K562 (cell line): ENCODE data around the gene AKR1A1. TPM values are rescaled to one million over a fixed set of nuclear protein-coding genes. Genes with fewer than 3 reads are reported as not detected.
A peak's percentile ranks its signal among the peaks of the same experiment; 100 is the strongest.

ENCODE experiments used
- ARHGAP35 ChIP-seq: fragments of 450-650 bp; IDR thresholded peaks from 2 replicates; pipeline ENCODE4 v1.6.1; 2018; ENCODE audit not compliant: partially characterized antibody
- ARNT ChIP-seq, 2 experiments: fragments of 450-650 bp; IDR thresholded peaks; 2 replicates each; pipeline ENCODE4 v1.6.1; 2016; ENCODE audit warnings: mild to moderate bottlenecking in 1 of 2
- BRCA1 ChIP-seq, 2 experiments: fragments of 450-650 bp in 1 of 2; sonication (generic) in 1 of 2; formaldehyde crosslinking in 1 of 2; IDR thresholded peaks; 2 replicates each; pipeline versions ENCODE4 v1.5.0 to v1.6.1; 2017 to 2020; ENCODE audit warnings: mild to moderate bottlenecking in 1 of 2, missing genetic modification reagents in 1 of 2
- CEBPG ChIP-seq, 3 experiments: fragments of 200-800 bp in 1 of 3; sonication (Bioruptor generic) in 1 of 3; sonication (generic) in 1 of 3; formaldehyde crosslinking in 1 of 3; IDR thresholded peaks in 2 of 3; conservative IDR thresholded peaks in 1 of 3; 2 replicates each; pipeline versions ENCODE4 v1.6.1 to v1.8.0; 2016 to 2022; ENCODE audit warnings: missing compliant biosample characterization in 2 of 3, missing genetic modification characterization in 2 of 3, mild to moderate bottlenecking in 1 of 3, missing genetic modification reagents in 1 of 3
- CREB1 ChIP-seq, 2 experiments: sonication (generic) in 1 of 2; formaldehyde crosslinking in 1 of 2; IDR thresholded peaks; 2 replicates each; pipeline versions ENCODE4 v1.6.1 to v1.8.0; 2012 to 2022; ENCODE audit warnings: inconsistent platforms in 1 of 2, mild to moderate bottlenecking in 1 of 2, missing genetic modification reagents in 1 of 2, moderate library complexity in 1 of 2
- CXXC5 ChIP-seq: fragments of 250-450 bp; sonication (Bioruptor Pico); IDR thresholded peaks from 2 replicates; pipeline ENCODE4 v1.8.0; 2022; ENCODE audit warnings: inconsistent platforms, mild to moderate bottlenecking, moderate library complexity
- FOXJ3 ChIP-seq: sonication (generic); formaldehyde crosslinking; IDR thresholded peaks from 2 replicates; pipeline ENCODE4 v1.4.0; 2020; ENCODE audit warnings: mild to moderate bottlenecking, missing genetic modification reagents
- HCFC1 ChIP-seq: IDR thresholded peaks from 2 replicates; pipeline ENCODE4 v1.6.1; 2012; ENCODE audit warnings: low read depth, low read length, improper control_type of control experiment
- MCM3 ChIP-seq: fragments of 450-650 bp; IDR thresholded peaks from 2 replicates; pipeline ENCODE4 v1.6.1; 2016
- MTA3 ChIP-seq: fragments of 450-650 bp; formaldehyde crosslinking; IDR thresholded peaks from 2 replicates; pipeline ENCODE4 v1.6.1; 2017; ENCODE audit warnings: mild to moderate bottlenecking, borderline replicate concordance
- NCOA1 ChIP-seq: fragments of 450-650 bp; IDR thresholded peaks from 2 replicates; pipeline ENCODE4 v1.6.1; 2016; ENCODE audit warnings: low read depth
- NFATC3 ChIP-seq: fragments of 450-650 bp; IDR thresholded peaks from 2 replicates; pipeline ENCODE4 v1.6.1; 2017; ENCODE audit warnings: mild to moderate bottlenecking
- NFE2L1 ChIP-seq: fragments of 450-650 bp; IDR thresholded peaks from 2 replicates; pipeline ENCODE4 v1.6.1; 2016; ENCODE audit warnings: missing genetic modification characterization, low read depth, mild to moderate bottlenecking, missing compliant biosample characterization, moderate library complexity, borderline replicate concordance
- NFYB ChIP-seq: IDR thresholded peaks from 2 replicates; pipeline ENCODE4 v1.6.1; 2011; ENCODE audit warnings: mild to moderate bottlenecking, moderate library complexity; ENCODE audit not compliant: insufficient read length; ENCODE audit errors: extremely low read depth
- PHF20 ChIP-seq: fragments of 450-650 bp; IDR thresholded peaks from 2 replicates; pipeline ENCODE4 v1.6.1; 2018; ENCODE audit not compliant: partially characterized antibody
- SETDB1 ChIP-seq: IDR thresholded peaks from one replicate; pipeline ENCODE4 v1.6.1; 2012; ENCODE audit warnings: low read length, control low read depth, inconsistent platforms
- SIRT6 ChIP-seq: IDR thresholded peaks from one replicate; pipeline ENCODE4 v1.6.1; 2012; ENCODE audit warnings: low read depth, mild to moderate bottlenecking, control low read depth, inconsistent platforms, low read length, moderate library complexity
- SNAPC5 ChIP-seq: fragments of 250-450 bp; sonication (Bioruptor Pico); IDR thresholded peaks from 2 replicates; pipeline ENCODE4 v1.8.0; 2021; ENCODE audit warnings: moderate library complexity, mild to moderate bottlenecking, inconsistent platforms
- SRSF1 ChIP-seq: fragments of 200-400 bp; formaldehyde crosslinking; IDR thresholded peaks from 2 replicates; pipeline ENCODE4 v1.6.1; 2017; ENCODE audit warnings: mild to moderate bottlenecking, low read depth, low read length, moderate library complexity
- TAL1 ChIP-seq: fragments of 450-650 bp; IDR thresholded peaks from 2 replicates; pipeline ENCODE4 v1.6.1; 2016; ENCODE audit warnings: mild to moderate bottlenecking
- ZNF586 ChIP-seq: fragments of 450-650 bp; formaldehyde crosslinking; conservative IDR thresholded peaks from 2 replicates; pipeline ENCODE4 v1.4.0; 2020; ENCODE audit warnings: mild to moderate bottlenecking, moderate library complexity
- polyA plus RNA-seq, 8 experiments: library from polyadenylated mRNA; depleted of rRNA in 4 of 8; stranded (reverse) in 5 of 8; unstranded in 3 of 8; fragments of >200 nt; fragmentation: Nextera tagmentation in 2 of 8; fragmentation: Illumina TruSeq in 1 of 8; extraction: Ambion mirVana in 2 of 8; extraction: Trizol in 1 of 8; gene quantifications; 2 replicates each; pipeline versions ENCODE4 v1.2.1 to v1.2.3, GENCODE V29; 2011 to 2014; ENCODE audit warnings: inconsistent platforms in 1 of 8, missing spikeins in 1 of 8
- total RNA-seq, 7 experiments: library from RNA; depleted of rRNA in 6 of 7; stranded (reverse); fragments of >200 nt in 6 of 7; fragmentation: Illumina TruSeq in 2 of 7; extraction: Trizol in 2 of 7; gene quantifications; 2 replicates each; pipeline versions ENCODE4 v1.2.1 to v1.2.3, GENCODE V29; 2011 to 2021; ENCODE audit warnings: low replicate concordance in 1 of 7
- TF ChIP-seq, protein P1 (sequence below): fragments of 450-650 bp; IDR thresholded peaks from 2 replicates; pipeline ENCODE4 v1.6.1; 2017; ENCODE audit warnings: antibody characterized with exemption, mild to moderate bottlenecking
- TF ChIP-seq, protein P2 (sequence below): fragments of 450-650 bp; IDR thresholded peaks from 2 replicates; pipeline ENCODE4 v1.6.1; 2016; ENCODE audit warnings: mild to moderate bottlenecking

Gene AKR1A1
- total and polyA plus RNA-seq, 9 of the 15 experiments (the other 6 are each of a cell fraction or from before 2014, with no cell fraction given), result 68.6 to 211 (median 132) TPM

DNA sequence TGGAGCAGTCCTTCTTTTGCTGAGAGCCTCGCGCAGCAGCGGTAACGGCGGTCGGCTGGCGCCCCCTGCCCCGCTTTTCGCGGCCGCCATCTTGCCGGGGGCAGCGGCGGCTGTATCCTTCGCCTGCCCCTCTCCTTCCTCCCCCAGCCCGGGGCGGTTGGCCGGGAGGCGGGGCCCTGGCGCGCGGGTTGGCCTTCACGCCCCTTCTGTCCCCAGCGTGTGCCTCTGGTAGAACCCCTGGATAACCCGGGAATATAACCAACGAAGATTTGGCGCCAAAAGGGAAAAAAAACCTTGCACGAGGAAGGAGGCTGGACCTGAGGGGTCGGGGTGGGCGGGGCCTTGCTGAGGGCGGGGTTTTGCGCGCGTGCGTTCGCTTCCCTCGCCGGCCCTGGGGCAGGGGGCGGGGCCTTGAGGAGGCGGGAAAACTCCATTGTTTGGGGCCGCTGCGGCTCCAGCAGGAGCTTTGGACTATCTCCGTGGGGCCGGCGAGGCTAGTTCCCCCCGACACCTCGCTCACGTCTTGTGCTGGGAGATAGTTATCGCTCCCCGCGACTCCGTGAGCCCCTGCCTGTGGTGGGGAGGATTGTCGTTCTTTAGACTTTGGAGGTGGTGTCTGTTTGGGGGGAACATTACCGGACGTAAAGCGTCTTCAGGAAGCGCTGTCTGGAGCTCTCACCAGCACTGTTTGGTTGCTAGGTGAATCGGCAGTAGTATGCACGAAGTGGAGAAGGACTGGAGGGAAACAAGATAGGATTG lies 33.9 kb downstream of the AKR1A1 start (continued):
- TF ChIP-seq SETDB1 (no peak), ARHGAP35 (no peak), NFATC3 (no peak), HCFC1 (no peak; the same call in 1 of the 2 replicates), NFE2L1 (tag) (no peak), SNAPC5 (no peak), CXXC5 (CRISPR knock-in tag) (peak; percentile 72), CREB1 (IDR thresholded peaks at IDR 0.05) (no peak), CREB1 (CRISPR knock-in tag; IDR thresholded peaks at IDR 0.05) (no peak), FOXJ3 (no peak), ZNF586 (CRISPR knock-in tag) (no peak), MTA3 (no peak), PHF20 (no peak), ARNT (IDR thresholded peaks at IDR 0.05) (peak in 1 of 2 experiments; percentile 59; a peak in 1 of 4 replicates), SIRT6 (no peak), NCOA1 (no peak), NFYB (no peak), BRCA1 (IDR thresholded peaks at IDR 0.05) (no peak), BRCA1 (CRISPR knock-in tag; IDR thresholded peaks at IDR 0.05) (no peak), MCM3 (no peak), SRSF1 (no peak), TAL1 (no peak), CEBPG (CRISPR knock-in tag; IDR thresholded peaks at IDR 0.05) (no peak), CEBPG (tag; conservative IDR thresholded peaks at IDR 0.05 in 1 of 2, IDR thresholded peaks at IDR 0.05 in 1 of 2) (no peak)
- TF ChIP-seq, protein P1, sequence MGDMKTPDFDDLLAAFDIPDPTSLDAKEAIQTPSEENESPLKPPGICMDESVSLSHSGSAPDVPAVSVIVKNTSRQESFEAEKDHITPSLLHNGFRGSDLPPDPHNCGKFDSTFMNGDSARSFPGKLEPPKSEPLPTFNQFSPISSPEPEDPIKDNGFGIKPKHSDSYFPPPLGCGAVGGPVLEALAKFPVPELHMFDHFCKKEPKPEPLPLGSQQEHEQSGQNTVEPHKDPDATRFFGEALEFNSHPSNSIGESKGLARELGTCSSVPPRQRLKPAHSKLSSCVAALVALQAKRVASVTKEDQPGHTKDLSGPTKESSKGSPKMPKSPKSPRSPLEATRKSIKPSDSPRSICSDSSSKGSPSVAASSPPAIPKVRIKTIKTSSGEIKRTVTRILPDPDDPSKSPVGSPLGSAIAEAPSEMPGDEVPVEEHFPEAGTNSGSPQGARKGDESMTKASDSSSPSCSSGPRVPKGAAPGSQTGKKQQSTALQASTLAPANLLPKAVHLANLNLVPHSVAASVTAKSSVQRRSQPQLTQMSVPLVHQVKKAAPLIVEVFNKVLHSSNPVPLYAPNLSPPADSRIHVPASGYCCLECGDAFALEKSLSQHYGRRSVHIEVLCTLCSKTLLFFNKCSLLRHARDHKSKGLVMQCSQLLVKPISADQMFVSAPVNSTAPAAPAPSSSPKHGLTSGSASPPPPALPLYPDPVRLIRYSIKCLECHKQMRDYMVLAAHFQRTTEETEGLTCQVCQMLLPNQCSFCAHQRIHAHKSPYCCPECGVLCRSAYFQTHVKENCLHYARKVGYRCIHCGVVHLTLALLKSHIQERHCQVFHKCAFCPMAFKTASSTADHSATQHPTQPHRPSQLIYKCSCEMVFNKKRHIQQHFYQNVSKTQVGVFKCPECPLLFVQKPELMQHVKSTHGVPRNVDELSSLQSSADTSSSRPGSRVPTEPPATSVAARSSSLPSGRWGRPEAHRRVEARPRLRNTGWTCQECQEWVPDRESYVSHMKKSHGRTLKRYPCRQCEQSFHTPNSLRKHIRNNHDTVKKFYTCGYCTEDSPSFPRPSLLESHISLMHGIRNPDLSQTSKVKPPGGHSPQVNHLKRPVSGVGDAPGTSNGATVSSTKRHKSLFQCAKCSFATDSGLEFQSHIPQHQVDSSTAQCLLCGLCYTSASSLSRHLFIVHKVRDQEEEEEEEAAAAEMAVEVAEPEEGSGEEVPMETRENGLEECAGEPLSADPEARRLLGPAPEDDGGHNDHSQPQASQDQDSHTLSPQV, result no peak
- TF ChIP-seq, protein P2, sequence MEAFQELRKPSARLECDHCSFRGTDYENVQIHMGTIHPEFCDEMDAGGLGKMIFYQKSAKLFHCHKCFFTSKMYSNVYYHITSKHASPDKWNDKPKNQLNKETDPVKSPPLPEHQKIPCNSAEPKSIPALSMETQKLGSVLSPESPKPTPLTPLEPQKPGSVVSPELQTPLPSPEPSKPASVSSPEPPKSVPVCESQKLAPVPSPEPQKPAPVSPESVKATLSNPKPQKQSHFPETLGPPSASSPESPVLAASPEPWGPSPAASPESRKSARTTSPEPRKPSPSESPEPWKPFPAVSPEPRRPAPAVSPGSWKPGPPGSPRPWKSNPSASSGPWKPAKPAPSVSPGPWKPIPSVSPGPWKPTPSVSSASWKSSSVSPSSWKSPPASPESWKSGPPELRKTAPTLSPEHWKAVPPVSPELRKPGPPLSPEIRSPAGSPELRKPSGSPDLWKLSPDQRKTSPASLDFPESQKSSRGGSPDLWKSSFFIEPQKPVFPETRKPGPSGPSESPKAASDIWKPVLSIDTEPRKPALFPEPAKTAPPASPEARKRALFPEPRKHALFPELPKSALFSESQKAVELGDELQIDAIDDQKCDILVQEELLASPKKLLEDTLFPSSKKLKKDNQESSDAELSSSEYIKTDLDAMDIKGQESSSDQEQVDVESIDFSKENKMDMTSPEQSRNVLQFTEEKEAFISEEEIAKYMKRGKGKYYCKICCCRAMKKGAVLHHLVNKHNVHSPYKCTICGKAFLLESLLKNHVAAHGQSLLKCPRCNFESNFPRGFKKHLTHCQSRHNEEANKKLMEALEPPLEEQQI, result no peak
